DND-41 (cell line): ENCODE results near the gene FAM171A1.

Experiments used
- ATAC-seq: fragments of 200-7000 bp; cut with Tn5 transposase; 3 replicates; pipeline ENCODE4 v1.9.1; 2021; ENCODE audit warnings: low read depth; ENCODE audit not compliant: insufficient read depth
- DNase-seq: peaks from one replicate; pipeline ENCODE4 v3.0.0-alpha.2; 2020
- H2AFZ ChIP-seq: 2 replicates; pipeline ENCODE4 v1.6.0; 2012; ENCODE audit warnings: low read depth, low read length
- H3K27ac ChIP-seq: 2 replicates; pipeline ENCODE4 v1.5.1; 2012; ENCODE audit warnings: low read length, inconsistent platforms
- H3K27me3 ChIP-seq: fragments of 200-600 bp; sonication (generic); 2 replicates; pipeline ENCODE4 v1.6.0; 2012; ENCODE audit warnings: low read length, mild to moderate bottlenecking, inconsistent platforms; ENCODE audit not compliant: insufficient read depth, poor library complexity
- H3K36me3 ChIP-seq: 2 replicates; pipeline ENCODE4 v1.5.1; 2012; ENCODE audit warnings: low read length, inconsistent platforms; ENCODE audit not compliant: insufficient read depth
- H3K4me1 ChIP-seq: 2 replicates; pipeline ENCODE4 v1.5.1; 2012; ENCODE audit warnings: mild to moderate bottlenecking, low read length; ENCODE audit not compliant: insufficient read depth
- H3K4me2 ChIP-seq: 2 replicates; pipeline ENCODE4 v1.6.0; 2012; ENCODE audit warnings: mild to moderate bottlenecking, moderate library complexity, low read length, inconsistent platforms; ENCODE audit not compliant: insufficient read depth
- H3K4me3 ChIP-seq, 2 experiments: fragments of 200-600 bp in 1 of 2; shearing (Covaris generic) in 1 of 2; 2 replicates each; pipeline ENCODE4 v1.5.1; 2012 to 2016; ENCODE audit warnings: inconsistent platforms in 2 of 2, low read length in 2 of 2, mild to moderate bottlenecking in 2 of 2, low read depth in 1 of 2, moderate library complexity in 1 of 2
- H3K79me2 ChIP-seq: 2 replicates; pipeline ENCODE4 v1.6.0; 2012; ENCODE audit warnings: low read length, inconsistent platforms; ENCODE audit not compliant: insufficient read depth
- H3K9ac ChIP-seq: 2 replicates; pipeline ENCODE4 v1.6.0; 2012; ENCODE audit warnings: low read depth, mild to moderate bottlenecking, inconsistent platforms, low read length, moderate library complexity
- H3K9me3 ChIP-seq: 2 replicates; pipeline ENCODE4 v1.5.1; 2012; ENCODE audit warnings: low read length, moderate library complexity, mild to moderate bottlenecking, inconsistent platforms; ENCODE audit not compliant: insufficient read depth, severe bottlenecking
- H4K20me1 ChIP-seq: 2 replicates; pipeline ENCODE4 v1.6.0; 2012; ENCODE audit warnings: low read length; ENCODE audit not compliant: insufficient read depth
- CTCF ChIP-seq: IDR thresholded peaks from 2 replicates; pipeline ENCODE4 v1.5.1; 2012; ENCODE audit warnings: borderline replicate concordance, low read length, moderate library complexity, mild to moderate bottlenecking; ENCODE audit not compliant: poor library complexity, severe bottlenecking; ENCODE audit errors: extremely low read depth
- EZH2 ChIP-seq: IDR thresholded peaks from 3 replicates; pipeline ENCODE4 v1.6.1; 2012; ENCODE audit warnings: borderline replicate concordance, low read depth, mild to moderate bottlenecking, moderate library complexity, low read length, inconsistent platforms; ENCODE audit not compliant: severe bottlenecking

FAM171A1 gene

GRCh38 chr10:15229268-15229667 is 141.8 kb downstream of the FAM171A1 start:
- no peak overlapping the region for H3K27ac ChIP-seq
- no peak for DNase-seq
- no peak overlapping the region for H3K9ac ChIP-seq
- no peaks in the 10 kb centered on the region for H3K4me1 ChIP-seq
- no peak overlapping the region for H3K4me3 ChIP-seq
- H4K20me1 ChIP-seq: no peaks in the 10 kb centered on the region
- no peak overlapping the region for H2AFZ ChIP-seq
- no peaks in the 10 kb centered on the region for H3K36me3 ChIP-seq
- H3K9me3 ChIP-seq: no peaks in the 10 kb centered on the region
- H3K79me2 ChIP-seq: no peaks in the 10 kb centered on the region
- no peak overlapping the region for H3K4me2 ChIP-seq
- no peak for ATAC-seq
- TF ChIP-seq EZH2: no peak
- no peak for TF ChIP-seq CTCF
- no peaks in the 10 kb centered on the region for H3K27me3 ChIP-seq

- Histone ChIP-seq H3K9me3 (no peaks in the 10 kb centered on the region), H3K36me3 (no peaks in the 10 kb centered on the region), H3K79me2 (no peaks in the 10 kb centered on the region), H3K27me3 (no peaks in the 10 kb centered on the region), H3K4me3 (no peak overlapping the region), H3K27ac (no peak overlapping the region), H4K20me1 (no peaks in the 10 kb centered on the region), H2AFZ (no peak overlapping the region), H3K9ac (no peak overlapping the region), H3K4me1 (no peaks in the 10 kb centered on the region), H3K4me2 (no peak overlapping the region)
- TF ChIP-seq EZH2 (no peak), CTCF (no peak)
- no peak for DNase-seq
- ATAC-seq: no peak
Measured at GRCh38 chr10:15228426-15228825, 142.7 kb downstream of the FAM171A1 start.

- Histone ChIP-seq H3K4me3 (no peak overlapping the region), H3K4me1 (no peaks in the 10 kb centered on the region), H4K20me1 (no peaks in the 10 kb centered on the region), H3K9ac (no peak overlapping the region), H3K79me2 (no peaks in the 10 kb centered on the region), H3K27ac (no peak overlapping the region), H3K9me3 (no peaks in the 10 kb centered on the region), H2AFZ (no peak overlapping the region), H3K27me3 (no peaks in the 10 kb centered on the region), H3K36me3 (no peaks in the 10 kb centered on the region), H3K4me2 (no peak overlapping the region)
- TF ChIP-seq EZH2 (no peak), CTCF (no peak)
- ATAC-seq: no peak
- no peak for DNase-seq
Measured at GRCh38 chr10:15227611-15228372, 143.3 kb downstream of the FAM171A1 start.

- Histone ChIP-seq H3K36me3 (no peaks in the 10 kb centered on the region), H3K79me2 (no peaks in the 10 kb centered on the region), H3K4me2 (no peak overlapping the region), H3K9me3 (no peaks in the 10 kb centered on the region), H3K27me3 (no peaks in the 10 kb centered on the region), H3K9ac (no peak overlapping the region), H3K27ac (no peak overlapping the region), H3K4me3 (no peak overlapping the region), H3K4me1 (no peaks in the 10 kb centered on the region), H4K20me1 (no peaks in the 10 kb centered on the region), H2AFZ (no peak overlapping the region)
- ATAC-seq: no peak
- no peak for DNase-seq
- TF ChIP-seq EZH2 (no peak), CTCF (no peak)
Measured at GRCh38 chr10:15225511-15225910, 145.6 kb downstream of the FAM171A1 start.
